Effector CD4-positive, alpha-beta T cell (primary cell): ENCODE data around the gene GPR137C.

Experiments used
- DNase-seq: peaks from one replicate; pipeline ENCODE4 v3.0.0-alpha.2; 2020
- total RNA-seq: gene quantifications from one replicate; lab custom pipeline; 2026; lab: John Stamatoyannopoulos, UW

GPR137C gene
- total RNA-seq, result 1.9 reads per million, percentile 2 among the genes with 10 or more reads in this experiment

GRCh38 chr14:52552063-52552988 is at the start of gene GPR137C, which contains the start of gene TXNDC16:
Gene GPR137C, plus strand, starts transcription at chr14:52552836. Its CDS starts 312 bp downstream, at chr14:52553148.
Gene TXNDC16, minus strand, starts transcription at chr14:52552505. Its CDS starts 8,948 bp downstream, at chr14:52543557.
- peak; percentile 100 for DNase-seq

- DNase-seq, result no peak
Measured at GRCh38 chr14:52513249-52513648, 39.4 kb upstream of the GPR137C start.

GRCh38 chr14:52514046-52514811 is 38.4 kb upstream of the GPR137C start:
- no peak for DNase-seq

GRCh38 chr14:52522033-52522432 is 30.6 kb upstream of the GPR137C start:
- DNase-seq, result no peak

- no peak for DNase-seq
Measured at GRCh38 chr14:52522581-52523345, 29.9 kb upstream of the GPR137C start.

GRCh38 chr14:52527052-52527451 is 25.6 kb upstream of the GPR137C start:
- DNase-seq, result no peak

- no peak for DNase-seq
Measured at GRCh38 chr14:52531481-52531880, 21.2 kb upstream of the GPR137C start.

- no peak for DNase-seq
Measured at GRCh38 chr14:52536269-52536668, 16.4 kb upstream of the GPR137C start.

- no peak for DNase-seq
Measured at GRCh38 chr14:52538623-52539022, 14.0 kb upstream of the GPR137C start.

- DNase-seq, result no peak
Measured at GRCh38 chr14:52545584-52546317, 6.9 kb upstream of the GPR137C start.

- no peak for DNase-seq
Measured at GRCh38 chr14:52546318-52546670, 6.3 kb upstream of the GPR137C start.

- DNase-seq, result no peak
Measured at GRCh38 chr14:52547027-52547426, 5.6 kb upstream of the GPR137C start.

- DNase-seq, result no peak
Measured at GRCh38 chr14:52547526-52547925, 5.1 kb upstream of the GPR137C start.

- DNase-seq, result no peak
Measured at GRCh38 chr14:52550661-52551060, 2.0 kb upstream of the GPR137C start.

- DNase-seq, result no peak
Measured at GRCh38 chr14:52551205-52551604, 1.4 kb upstream of the GPR137C start.

GRCh38 chr14:52551696-52552062 is 957 bp upstream of the GPR137C start:
- no peak for DNase-seq

GRCh38 chr14:52553002-52553670 is 500 bp downstream of the GPR137C start:
- peak; percentile 30 for DNase-seq

GRCh38 chr14:52553671-52554575 is 1.3 kb downstream of the GPR137C start:
- peak; percentile 85 for DNase-seq

GRCh38 chr14:52558688-52559087 is 6.1 kb downstream of the GPR137C start:
- DNase-seq, result no peak

GRCh38 chr14:52563120-52563519 is 10.5 kb downstream of the GPR137C start:
- DNase-seq, result no peak
